GM18520 (cell line): ENCODE measurements around the gene ACE.

ENCODE experiments used
- ATAC-seq: cut with Tn5 transposase; IDR thresholded peaks from one replicate; pipeline ENCODE4 v1.9.1; 2021; ENCODE audit not compliant: unreplicated experiment

ACE gene

DNA sequence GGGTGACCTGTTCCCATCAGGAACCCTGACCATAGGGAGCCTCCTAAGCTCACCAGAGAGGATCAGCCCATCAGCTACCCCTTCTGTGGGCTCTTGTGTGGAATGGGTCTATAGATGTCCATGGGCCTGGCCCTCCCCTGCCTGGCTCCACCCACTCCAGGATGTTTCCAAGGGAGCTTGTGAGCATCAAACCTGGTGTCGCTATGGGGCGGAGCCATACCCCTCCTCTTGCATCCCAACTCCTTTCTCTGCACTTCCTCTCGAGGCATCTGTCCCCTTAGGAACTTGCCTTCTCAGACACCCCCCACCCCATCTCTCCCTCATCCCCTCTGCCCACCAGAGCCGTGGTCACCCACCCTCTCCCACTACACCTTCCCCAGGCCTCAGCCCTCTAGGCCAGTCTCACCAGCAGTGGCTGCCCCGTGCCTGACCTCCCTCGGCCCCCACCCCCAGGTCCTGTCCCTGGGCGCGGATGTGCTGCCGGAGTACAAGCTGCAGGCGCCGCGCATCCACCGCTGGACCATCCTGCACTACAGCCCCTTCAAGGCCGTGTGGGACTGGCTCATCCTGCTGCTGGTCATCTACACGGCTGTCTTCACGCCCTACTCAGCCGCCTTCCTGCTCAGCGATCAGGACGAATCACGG is 56.7 kb downstream of the ACE start:
- no peak for ATAC-seq

DNA sequence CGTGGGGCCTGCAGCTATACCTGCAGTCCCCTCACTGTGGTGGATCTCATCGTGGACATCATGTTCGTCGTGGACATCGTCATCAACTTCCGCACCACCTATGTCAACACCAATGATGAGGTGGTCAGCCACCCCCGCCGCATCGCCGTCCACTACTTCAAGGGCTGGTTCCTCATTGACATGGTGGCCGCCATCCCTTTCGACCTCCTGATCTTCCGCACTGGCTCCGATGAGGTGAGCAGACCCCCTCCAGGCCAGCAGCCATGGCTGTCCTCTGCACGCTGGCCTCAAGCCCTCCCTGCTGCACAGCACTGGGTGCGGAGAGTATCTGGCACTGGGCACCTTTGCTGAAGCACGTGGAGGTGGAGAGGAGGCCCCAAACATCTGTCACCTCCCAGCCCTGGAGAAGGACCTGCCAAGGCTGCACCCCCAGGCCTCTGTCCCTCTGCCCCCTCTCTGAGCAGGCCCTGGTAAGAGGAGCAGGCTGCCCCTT is 57.3 kb downstream of the ACE start:
- ATAC-seq, result no peak

GRCh38 chr17:63534816-63535455 is 58.1 kb downstream of the ACE start:
- ATAC-seq, result no peak

DNA sequence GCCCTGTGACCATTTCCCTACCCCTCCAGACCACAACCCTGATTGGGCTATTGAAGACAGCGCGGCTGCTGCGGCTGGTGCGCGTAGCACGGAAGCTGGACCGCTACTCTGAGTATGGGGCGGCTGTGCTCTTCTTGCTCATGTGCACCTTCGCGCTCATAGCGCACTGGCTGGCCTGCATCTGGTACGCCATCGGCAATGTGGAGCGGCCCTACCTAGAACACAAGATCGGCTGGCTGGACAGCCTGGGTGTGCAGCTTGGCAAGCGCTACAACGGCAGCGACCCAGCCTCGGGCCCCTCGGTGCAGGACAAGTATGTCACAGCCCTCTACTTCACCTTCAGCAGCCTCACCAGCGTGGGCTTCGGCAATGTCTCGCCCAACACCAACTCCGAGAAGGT is 58.8 kb downstream of the ACE start:
- ATAC-seq, result no peak

GRCh38 chr17:63537001-63537400 is 60.1 kb downstream of the ACE start:
- no peak for ATAC-seq

GRCh38 chr17:63537991-63538692 is 61.3 kb downstream of the ACE start:
- ATAC-seq, result no peak

- no peak for ATAC-seq
These were observed 62.1 kb downstream of the ACE start for GRCh38 chr17:63538693-63539595.

GRCh38 chr17:63540590-63540989 is 63.7 kb downstream of the ACE start:
- no peak for ATAC-seq

DNA sequence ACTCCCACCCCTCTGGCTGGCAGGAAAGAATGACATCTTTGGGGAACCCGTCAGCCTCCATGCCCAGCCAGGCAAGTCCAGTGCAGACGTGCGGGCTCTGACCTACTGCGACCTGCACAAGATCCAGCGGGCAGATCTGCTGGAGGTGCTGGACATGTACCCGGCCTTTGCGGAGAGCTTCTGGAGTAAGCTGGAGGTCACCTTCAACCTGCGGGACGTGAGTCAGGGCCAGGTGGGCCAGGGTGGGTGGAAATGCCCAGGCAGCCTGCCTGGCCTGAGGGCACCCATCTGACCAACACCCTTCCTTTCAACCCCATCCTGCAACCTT is 65.3 kb downstream of the ACE start:
- no peak for ATAC-seq

GRCh38 chr17:63542942-63543821 is 66.3 kb downstream of the ACE start:
- ATAC-seq, result no peak

GRCh38 chr17:63543822-63544420 is 67.1 kb downstream of the ACE start:
- no peak for ATAC-seq

DNA sequence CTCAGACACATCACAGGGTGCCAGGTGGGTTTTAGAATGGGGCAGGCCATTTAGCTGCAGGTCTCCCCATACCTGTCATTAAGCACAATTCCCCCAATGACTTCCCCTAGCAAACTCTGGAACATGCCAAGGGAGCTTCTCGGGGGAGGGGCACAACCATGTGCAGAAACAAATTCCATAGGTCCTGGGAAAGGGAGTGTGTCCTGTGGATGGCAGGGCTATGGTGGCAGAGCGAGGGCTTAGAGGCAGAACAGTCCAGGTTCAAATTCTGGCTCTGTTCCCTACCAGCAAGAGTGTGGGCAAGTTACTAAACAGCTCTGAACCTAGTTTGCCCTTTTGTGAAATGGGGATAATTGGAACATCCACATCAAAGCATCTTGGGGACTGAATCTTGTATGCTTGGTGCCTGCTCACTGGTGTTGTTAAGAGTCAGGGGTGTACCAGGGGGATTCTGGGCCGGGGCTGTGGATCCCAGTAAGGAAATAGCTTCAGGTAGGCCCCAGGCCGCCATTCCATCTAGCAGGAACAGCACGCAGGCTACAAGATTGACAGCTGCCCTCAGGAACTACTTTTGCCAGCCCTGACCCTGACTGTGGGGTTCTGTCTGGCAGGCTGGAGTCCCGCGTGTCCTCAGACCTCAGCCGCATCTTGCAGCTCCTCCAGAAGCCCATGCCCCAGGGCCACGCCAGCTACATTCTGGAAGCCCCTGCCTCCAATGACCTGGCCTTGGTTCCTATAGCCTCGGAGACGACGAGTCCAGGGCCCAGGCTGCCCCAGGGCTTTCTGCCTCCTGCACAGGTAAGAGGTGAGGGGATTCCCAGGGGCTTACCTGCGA is 67.8 kb downstream of the ACE start:
- ATAC-seq, result no peak

- ATAC-seq, result no peak
These were observed 69.6 kb downstream of the ACE start for GRCh38 chr17:63546308-63547082.

- no peak for ATAC-seq
These were observed 70.2 kb downstream of the ACE start for GRCh38 chr17:63547083-63547523.
